NCI-H2227 (cell line): ENCODE results near the gene ZNF222.

ENCODE experiments used
- DNase-seq: peaks from one replicate; lab custom pipeline; 2025; ENCODE audit not compliant: unreplicated experiment; lab: John Stamatoyannopoulos, UW

ZNF222 gene

GRCh38 chr19:44051650-44052402 lies 26.6 kb downstream of the ZNF222 start, which contains the start of gene ZNF223:
Gene ZNF223 (plus strand): TSS chr19:44052036. CDS start chr19:44055177, 3,141 bp downstream.
- peak; percentile 93 for DNase-seq

- no peak for DNase-seq
These were observed 30.7 kb downstream of the ZNF222 start for GRCh38 chr19:44055870-44056269.

DNA sequence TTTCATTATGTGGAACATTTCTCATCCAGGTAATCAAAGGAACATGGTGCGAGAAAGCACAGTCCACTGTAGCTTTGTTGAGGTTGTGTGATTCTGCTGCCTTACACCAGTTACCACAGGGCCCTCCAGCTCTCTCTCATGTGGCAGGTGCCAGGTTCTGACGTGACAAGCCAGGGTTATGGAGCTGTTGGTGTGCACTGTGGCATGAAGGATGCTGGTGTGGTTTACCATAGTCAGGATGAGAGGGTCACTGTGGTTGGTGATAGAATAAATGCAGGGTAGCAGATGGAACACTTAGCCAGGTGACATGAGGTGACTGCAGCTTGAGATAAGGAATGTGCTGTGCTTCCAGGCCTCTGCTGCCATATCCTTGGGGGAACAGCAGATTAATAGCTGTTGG lies 34.0 kb downstream of the ZNF222 start:
- DNase-seq: no peak

DNA sequence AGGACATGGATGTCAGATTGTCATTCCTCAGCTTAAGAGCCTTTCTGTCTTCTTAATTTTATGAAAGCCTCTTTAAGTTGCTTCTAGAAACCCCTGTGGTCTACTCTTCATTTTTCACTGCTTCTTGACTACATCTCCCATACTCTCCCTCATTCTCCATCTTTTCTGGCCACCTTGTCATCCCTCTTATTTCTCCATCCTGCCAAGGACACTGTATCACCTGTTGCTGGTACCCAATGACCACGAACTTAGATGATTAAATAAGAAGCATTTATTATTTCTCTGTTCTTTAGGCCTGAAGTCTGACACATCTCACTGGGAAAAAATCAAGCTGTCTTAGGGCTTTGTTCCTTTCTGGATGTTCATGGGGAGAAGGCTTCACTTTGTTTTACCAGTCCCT lies 35.9 kb downstream of the ZNF222 start:
- no peak for DNase-seq

GRCh38 chr19:44066305-44066704 lies 41.1 kb downstream of the ZNF222 start:
- no peak for DNase-seq

DNA sequence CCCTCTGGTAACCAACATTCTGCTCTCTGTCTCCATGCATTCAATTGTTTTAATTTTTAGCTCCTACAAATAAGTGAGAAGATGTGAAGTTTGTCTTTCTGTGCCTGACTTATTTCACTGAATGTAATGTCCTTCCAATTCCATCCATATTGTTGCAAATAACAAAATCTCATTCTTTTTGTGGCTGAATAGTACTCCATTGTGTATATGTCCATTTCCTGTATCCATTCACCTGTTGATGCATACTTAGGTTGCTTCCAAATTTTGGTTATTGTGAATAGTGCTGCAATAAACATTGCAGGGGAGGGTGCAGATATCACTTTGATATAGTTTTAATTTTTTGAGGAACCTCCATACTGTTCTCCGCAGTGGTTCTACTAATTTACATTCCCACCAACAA lies 44.2 kb downstream of the ZNF222 start:
- DNase-seq: no peak

GRCh38 chr19:44071824-44072542 lies 46.8 kb downstream of the ZNF222 start, which contains the start of gene ZNF284:
Gene ZNF284 (plus strand): TSS chr19:44072159. CDS start chr19:44076390, 4,231 bp downstream.
- peak; percentile 91 for DNase-seq

- no peak for DNase-seq
These were observed 47.6 kb downstream of the ZNF222 start for GRCh38 chr19:44072543-44073401.

GRCh38 chr19:44076325-44076724 lies 51.1 kb downstream of the ZNF222 start:
- DNase-seq: no peak
